ENCODE data around the gene LMO1.

The LMO1 gene

GRCh38 chr11:8204025-8204424 lies 59.7 kb downstream of the LMO1 start:
- DNase-seq (ENCODE audit: low spot score) = no peak

- no peak for DNase-seq (ENCODE audit: low spot score)
These were observed 60.3 kb downstream of the LMO1 start for GRCh38 chr11:8203414-8203715.

- DNase-seq (ENCODE audit: low spot score) = no peak
These were observed 60.9 kb downstream of the LMO1 start for GRCh38 chr11:8202516-8203413.

GRCh38 chr11:8201644-8202365 lies 61.9 kb downstream of the LMO1 start:
- DNase-seq (ENCODE audit: low spot score) = peak; percentile 41

GRCh38 chr11:8199676-8200075 lies 64.0 kb downstream of the LMO1 start:
- no peak for DNase-seq (ENCODE audit: low spot score)

- no peak for DNase-seq (ENCODE audit: low spot score)
These were observed 66.9 kb downstream of the LMO1 start for GRCh38 chr11:8196749-8197148.

- no peak for DNase-seq (ENCODE audit: low spot score)
These were observed 68.7 kb downstream of the LMO1 start for GRCh38 chr11:8194956-8195355.

- DNase-seq (ENCODE audit: low spot score) = no peak
These were observed 70.8 kb downstream of the LMO1 start for GRCh38 chr11:8192896-8193209.

GRCh38 chr11:8192016-8192895 lies 71.4 kb downstream of the LMO1 start:
- peak; percentile 66 for DNase-seq (ENCODE audit: low spot score)

- no peak for DNase-seq (ENCODE audit: low spot score)
These were observed 73.2 kb downstream of the LMO1 start for GRCh38 chr11:8190431-8190830.

- DNase-seq (ENCODE audit: low spot score) = no peak
These were observed 77.2 kb downstream of the LMO1 start for GRCh38 chr11:8186429-8186828.

- no peak for DNase-seq (ENCODE audit: low spot score)
These were observed 80.6 kb downstream of the LMO1 start for GRCh38 chr11:8183111-8183510.

GRCh38 chr11:8180469-8180868 lies 83.2 kb downstream of the LMO1 start:
- no peak for DNase-seq (ENCODE audit: low spot score)

GRCh38 chr11:8178297-8178696 lies 85.4 kb downstream of the LMO1 start:
- DNase-seq (ENCODE audit: low spot score) = no peak

GRCh38 chr11:8177136-8177535 lies 86.5 kb downstream of the LMO1 start:
- no peak for DNase-seq (ENCODE audit: low spot score)
